Measurements from ENCODE around the gene HOMER1.
A peak's percentile ranks its signal among the peaks of the same experiment; 100 is the strongest.

HOMER1 gene

GRCh38 chr5:79513704-79514390, at the start of gene HOMER1:
Gene HOMER1, minus strand, starts transcription at chr5:79514134. Its CDS starts 1,360 bp downstream, at chr5:79512774.
- DNase-seq, result peak; percentile 95

- DNase-seq, result no peak
Observed at GRCh38 chr5:79563247-79563590, 49.3 kb upstream of the HOMER1 start.

GRCh38 chr5:79562351-79563246, 48.7 kb upstream of the HOMER1 start:
- DNase-seq, result peak; percentile 13

- no peak for DNase-seq
Observed at GRCh38 chr5:79561525-79561893, 47.6 kb upstream of the HOMER1 start.

- DNase-seq, result no peak
Observed at GRCh38 chr5:79560771-79561524, 47.0 kb upstream of the HOMER1 start.

GRCh38 chr5:79555418-79555817, 41.5 kb upstream of the HOMER1 start:
- DNase-seq, result no peak

- DNase-seq, result peak; percentile 50
Observed at GRCh38 chr5:79552984-79553383, 39.0 kb upstream of the HOMER1 start.

GRCh38 chr5:79547982-79548381, 34.0 kb upstream of the HOMER1 start:
- DNase-seq, result no peak

- DNase-seq, result no peak
Observed at GRCh38 chr5:79547429-79547822, 33.5 kb upstream of the HOMER1 start.

- no peak for DNase-seq
Observed at GRCh38 chr5:79546782-79547428, 33.0 kb upstream of the HOMER1 start.

GRCh38 chr5:79544131-79544530, 30.2 kb upstream of the HOMER1 start:
- DNase-seq, result no peak

- no peak for DNase-seq
Observed at GRCh38 chr5:79540939-79541338, 27.0 kb upstream of the HOMER1 start.

GRCh38 chr5:79536193-79536906, 22.4 kb upstream of the HOMER1 start:
- DNase-seq, result no peak

GRCh38 chr5:79535477-79536192, 21.7 kb upstream of the HOMER1 start:
- no peak for DNase-seq

- DNase-seq, result no peak
Observed at GRCh38 chr5:79529110-79529509, 15.2 kb upstream of the HOMER1 start.

GRCh38 chr5:79527431-79527830, 13.5 kb upstream of the HOMER1 start:
- DNase-seq, result no peak

GRCh38 chr5:79526928-79527327, 13.0 kb upstream of the HOMER1 start:
- no peak for DNase-seq

- no peak for DNase-seq
Observed at GRCh38 chr5:79526493-79526892, 12.6 kb upstream of the HOMER1 start.

- no peak for DNase-seq
Observed at GRCh38 chr5:79521156-79521555, 7.2 kb upstream of the HOMER1 start.

GRCh38 chr5:79518718-79519117, 4.8 kb upstream of the HOMER1 start:
- no peak for DNase-seq

- no peak for DNase-seq
Observed at GRCh38 chr5:79517601-79518000, 3.7 kb upstream of the HOMER1 start.

- no peak for DNase-seq
Observed at GRCh38 chr5:79516986-79517385, 3.1 kb upstream of the HOMER1 start.
